Measurements from ENCODE around the gene ALPI. TPM values are rescaled to one million over a fixed set of nuclear protein-coding genes. Genes with fewer than 3 reads are reported as not detected.
"Not testable (repeated sequence)": the region's sequence is repeated elsewhere in the genome, so short reads cannot be mapped to it uniquely, and the experiment has no call there.

Gene ALPI
- total and polyA plus RNA-seq, 8 donors: not detected

GRCh38 chr2:232447638-232448303 lies 8.2 kb upstream of the ALPI start:
- no peak for TF ChIP-seq CTCF (IDR thresholded peaks at IDR 0.05)
- Histone ChIP-seq H3K4me3 (no peak overlapping the region), H3K9me3 (no peaks in the 10 kb centered on the region), H3K36me3 (no peaks in the 10 kb centered on the region), H3K4me1 (no peaks in the 10 kb centered on the region), H3K27ac (no peak overlapping the region), H3K27me3 (no peaks in the 10 kb centered on the region)
- intact Hi-C loops (cut with DNase I): no loop called here
- DNase-seq (peak in 2 of 6 donors; percentile 48 to 50), ATAC-seq (no peak), FAIRE-seq (no peak)
- 79 to 81% methylated on average over 17 to 18 of the region's 18 CpGs for WGBS, 2 donors

DNA sequence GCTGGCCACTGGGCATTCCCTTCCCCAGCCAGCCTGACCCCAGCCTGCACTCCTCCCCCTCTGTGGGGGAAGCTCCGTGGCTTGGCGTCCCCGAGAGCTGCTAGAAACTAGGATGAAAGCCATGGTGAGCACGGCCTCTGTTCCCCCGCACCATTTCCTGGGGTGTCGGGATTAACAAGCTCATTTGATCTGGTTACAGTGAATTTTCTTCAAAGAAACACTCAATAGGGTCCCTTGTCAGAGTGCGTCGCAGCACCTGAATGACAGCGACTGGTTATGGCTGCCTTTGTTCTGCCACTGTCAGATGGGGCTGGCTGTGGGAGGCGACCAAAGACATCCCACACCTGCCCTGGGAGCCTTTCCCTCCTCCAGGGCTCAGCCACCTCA lies 7.7 kb upstream of the ALPI start:
- intact Hi-C loops (cut with DNase I): no loop called here
- no peak for TF ChIP-seq CTCF (IDR thresholded peaks at IDR 0.05)
- FAIRE-seq: no peak

DNA sequence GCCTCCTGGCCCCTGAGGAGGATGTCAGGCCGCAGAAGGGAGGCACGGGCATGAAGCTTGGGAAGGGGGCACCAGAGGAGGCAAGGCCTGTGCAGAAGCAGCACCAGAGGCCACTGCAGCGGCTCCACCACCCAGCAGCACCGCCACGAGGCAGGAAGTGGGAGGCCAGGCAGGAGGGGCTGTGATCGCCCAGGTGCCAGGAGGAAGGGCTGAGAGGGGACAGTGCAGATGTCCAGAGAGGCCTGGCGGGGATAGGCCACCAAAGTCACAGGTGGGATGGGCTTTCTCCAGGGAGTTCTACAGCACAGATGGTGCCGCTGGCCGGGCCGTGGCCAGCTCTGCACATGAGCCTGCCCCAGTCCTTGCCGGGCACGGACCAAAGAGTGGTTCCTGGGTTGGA lies 6.0 kb upstream of the ALPI start:
- DNase-seq: peak in 1 of 6 donors; percentile 37
- no peaks in the 10 kb centered on the region for H3K36me3 ChIP-seq
- TF ChIP-seq CTCF (IDR thresholded peaks at IDR 0.05): no peak
- intact Hi-C loops (cut with DNase I): no loop called here
- ATAC-seq: no peak
- H3K27me3 ChIP-seq: no peaks in the 10 kb centered on the region
- H3K4me1 ChIP-seq: no peaks in the 10 kb centered on the region
- 67 to 71% methylated on average over 12 of the region's 12 CpGs for WGBS, 2 donors
- H3K4me3 ChIP-seq: no peak overlapping the region
- no peaks in the 10 kb centered on the region for H3K9me3 ChIP-seq
- H3K27ac ChIP-seq: no peak overlapping the region
- no peak for FAIRE-seq

More for the DNA sequence above, 7.7 kb upstream of the ALPI start:
- ATAC-seq (no peak), DNase-seq (no peak)
- no peaks in the 10 kb centered on the region for H3K36me3 ChIP-seq
- H3K4me3 ChIP-seq: no peak overlapping the region
- H3K9me3 ChIP-seq: no peaks in the 10 kb centered on the region
- 76 to 77% methylated on average over 10 of the region's 10 CpGs for WGBS, 2 donors
- H3K27me3 ChIP-seq: no peaks in the 10 kb centered on the region
- H3K27ac ChIP-seq: no peak overlapping the region
- no peaks in the 10 kb centered on the region for H3K4me1 ChIP-seq

DNA sequence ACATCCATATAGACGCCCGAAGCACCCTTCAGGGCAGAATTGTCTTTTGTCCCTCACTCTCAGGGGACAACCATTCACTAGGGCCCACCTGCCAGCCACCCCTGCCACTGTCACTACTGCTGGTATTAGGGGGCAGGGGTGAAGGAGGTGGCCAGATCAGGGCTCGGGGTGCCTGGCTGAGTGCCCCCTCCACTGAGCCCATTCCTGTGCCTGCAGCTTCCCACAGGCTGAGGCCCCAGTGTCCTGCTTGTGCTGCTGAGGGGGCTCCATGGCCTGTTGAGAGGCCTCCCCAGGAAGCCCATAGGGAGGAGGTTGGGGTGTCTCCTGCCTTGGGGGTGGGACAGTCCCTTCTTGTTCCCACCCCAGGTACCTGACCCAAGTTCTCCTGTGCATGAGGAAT lies 4.3 kb upstream of the ALPI start:
- 74 to 89% methylated on average over 3 of the region's 3 CpGs for whole genome bisulfite sequencing, 2 donors
- DNase-seq; H3K4me3 ChIP-seq; H3K36me3 ChIP-seq; H3K27me3 ChIP-seq; intact Hi-C loops (cut with DNase I); H3K27ac ChIP-seq; ATAC-seq; H3K4me1 ChIP-seq; H3K9me3 ChIP-seq; FAIRE-seq: not testable (repeated sequence)

GRCh38 chr2:232454630-232455029 lies 1.3 kb upstream of the ALPI start:
- FAIRE-seq (no peak), ATAC-seq (no peak), DNase-seq (no peak)
- Histone ChIP-seq H3K36me3 (no peaks in the 10 kb centered on the region), H3K4me3 (no peak overlapping the region), H3K27ac (no peak overlapping the region), H3K27me3 (no peaks in the 10 kb centered on the region), H3K4me1 (no peaks in the 10 kb centered on the region), H3K9me3 (no peaks in the 10 kb centered on the region)
- TF ChIP-seq CTCF (IDR thresholded peaks at IDR 0.05): no peak
- intact Hi-C loops (cut with DNase I): no loop called here
- WGBS, 2 donors: 71 to 82% methylated on average over 9 of the region's 9 CpGs
